Panc1 (cell line): ENCODE data around the gene CHL1. TPM values are rescaled to one million over a fixed set of nuclear protein-coding genes. Genes with fewer than 3 reads are reported as not detected.

Source experiments
- ATAC-seq: fragments of 200-7000 bp; cut with Tn5 transposase; 2 replicates; pipeline ENCODE4 v1.9.1; 2020; ENCODE audit warnings: mild to moderate bottlenecking, moderate library complexity
- BruUV-seq: library from RNA; stranded (reverse); fragments of 400-500 nt; replicated peaks from 2 replicates; lab custom pipeline; 2021; lab: Mats Ljungman, UMichigan
- CTCF ChIA-PET: fragments of 300-600 bp; sonication (Branson Sonifier 250); formaldehyde crosslinking; loops from one replicate; lab custom pipeline; 2022; ENCODE audit warnings: antibody characterized with exemption; lab: Charles Lee
- POLR2A ChIA-PET: fragments of 300-600 bp; sonication (Branson Sonifier 250); formaldehyde crosslinking; loops from one replicate; lab custom pipeline; 2022; ENCODE audit warnings: antibody characterized with exemption; lab: Charles Lee
- DNase-seq: peaks from one replicate; pipeline ENCODE4 v3.0.0-alpha.2; 2010; ENCODE audit warnings: low read depth, low spot score
- H3K27ac ChIP-seq: 2 replicates; pipeline ENCODE4 v1.5.1; 2011; ENCODE audit warnings: mild to moderate bottlenecking, low read length, inconsistent platforms
- H3K27me3 ChIP-seq: fragments of 200-500 bp; sonication (Bioruptor generic); 2 replicates; pipeline ENCODE4 v1.6.0; 2014; ENCODE audit warnings: low read length, inconsistent platforms; ENCODE audit not compliant: control insufficient read depth, insufficient read depth
- H3K36me3 ChIP-seq: fragments of 200-500 bp; sonication (Bioruptor generic); 2 replicates; pipeline ENCODE4 v1.5.1; 2014; ENCODE audit warnings: inconsistent platforms, mild to moderate bottlenecking, low read length, moderate library complexity; ENCODE audit not compliant: control insufficient read depth, insufficient read depth
- H3K4me1 ChIP-seq: 2 replicates; pipeline ENCODE4 v1.5.1; 2011; ENCODE audit warnings: inconsistent platforms, mild to moderate bottlenecking, low read length, moderate library complexity; ENCODE audit not compliant: control insufficient read depth, insufficient read depth
- H3K4me3 ChIP-seq, 2 experiments: 2 replicates each; pipeline ENCODE4 v1.5.1; 2011 to 2012; ENCODE audit warnings: low read depth in 2 of 2, low read length in 2 of 2, mild to moderate bottlenecking in 2 of 2, inconsistent platforms in 1 of 2, moderate library complexity in 1 of 2
- H3K9me3 ChIP-seq: fragments of 200-500 bp; sonication (Bioruptor generic); 2 replicates; pipeline ENCODE4 v1.5.1; 2014; ENCODE audit warnings: low read depth, mild to moderate bottlenecking, inconsistent platforms, low read length, moderate library complexity; ENCODE audit not compliant: control insufficient read depth, insufficient read depth
- POLR2AphosphoS5 ChIP-seq: IDR thresholded peaks from 2 replicates; pipeline ENCODE4 v1.6.1; 2012; ENCODE audit warnings: mild to moderate bottlenecking, low read depth, low read length, moderate library complexity
- SIN3A ChIP-seq: IDR thresholded peaks from 2 replicates; pipeline ENCODE4 v1.6.1; 2012; ENCODE audit warnings: low read depth, mild to moderate bottlenecking, low read length, moderate library complexity, borderline replicate concordance; ENCODE audit not compliant: insufficient read depth
- TCF7L2 ChIP-seq: IDR thresholded peaks from 2 replicates; pipeline ENCODE4 v1.6.1; 2011; ENCODE audit warnings: mild to moderate bottlenecking, low read depth, low read length, inconsistent platforms
- in situ Hi-C: cut with HindIII; loops from 2 replicates; pipeline ENCODE4 v1.10.0; 2016; ENCODE audit warnings: low sequenced_read_pairs, low pct_unique_long_range_greater_than_20kb
- intact Hi-C: fragments of 100-400 bp; cut with micrococcal nuclease; formaldehyde crosslinking; loops from one replicate; pipeline ENCODE4 v1.10.0; 2022; ENCODE audit not compliant: unreplicated experiment
- total RNA-seq: library from RNA; stranded (reverse); gene quantifications from one replicate; pipeline ENCODE4 v1.2.1, GENCODE V29; 2021; ENCODE audit not compliant: unreplicated experiment
- TF ChIP-seq, protein P1 (sequence below): fragments of 450-650 bp; IDR thresholded peaks from 2 replicates; pipeline ENCODE4 v1.5.1; 2017; ENCODE audit warnings: mild to moderate bottlenecking
- TF ChIP-seq, protein P2 (sequence below), 2 experiments: IDR thresholded peaks; 2 replicates each; pipeline ENCODE4 v1.6.1; 2011 to 2012; ENCODE audit warnings: low read depth in 2 of 2, control low read depth in 1 of 2, low read length in 1 of 2, mild to moderate bottlenecking in 1 of 2, moderate library complexity in 1 of 2; ENCODE audit not compliant: insufficient read depth in 1 of 2

Gene CHL1
- total RNA-seq, 1 experiment from 2014 or later, result not detected

DNA sequence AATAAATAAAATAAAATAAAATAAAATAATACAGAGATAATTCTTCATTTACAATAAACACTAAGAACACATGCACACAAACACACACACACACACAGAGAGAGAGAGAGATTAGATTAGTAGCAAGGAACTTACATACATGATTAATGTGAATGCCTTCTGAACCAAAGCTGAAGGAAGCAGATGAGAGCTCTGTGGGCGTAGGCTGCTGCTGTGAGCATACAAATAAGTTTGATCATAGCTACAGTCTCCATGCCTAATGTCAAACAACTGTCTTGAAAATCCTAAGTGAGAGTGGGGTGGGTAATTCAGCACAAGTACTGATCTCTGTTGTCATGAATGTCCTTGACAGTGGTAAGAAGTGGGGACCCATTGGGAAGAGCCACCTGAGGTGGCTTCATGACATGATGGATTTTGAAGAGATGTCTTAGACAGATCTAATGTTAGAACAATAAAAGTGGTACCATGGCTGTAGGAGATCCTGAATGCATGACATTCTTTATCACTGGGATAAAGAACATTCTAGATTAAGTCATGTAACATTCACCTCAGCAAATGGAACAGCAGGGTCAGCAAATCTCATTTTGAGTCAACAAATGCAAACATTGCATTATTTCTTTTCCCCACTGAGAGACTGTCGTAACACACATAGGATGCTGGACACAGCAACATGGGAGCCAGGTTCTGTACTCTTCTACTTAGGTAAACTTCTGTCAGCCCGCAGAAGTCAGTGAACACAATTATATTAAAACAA lies 46.2 kb downstream of the CHL1 start:
- intact Hi-C loops, result no loop called here

DNA sequence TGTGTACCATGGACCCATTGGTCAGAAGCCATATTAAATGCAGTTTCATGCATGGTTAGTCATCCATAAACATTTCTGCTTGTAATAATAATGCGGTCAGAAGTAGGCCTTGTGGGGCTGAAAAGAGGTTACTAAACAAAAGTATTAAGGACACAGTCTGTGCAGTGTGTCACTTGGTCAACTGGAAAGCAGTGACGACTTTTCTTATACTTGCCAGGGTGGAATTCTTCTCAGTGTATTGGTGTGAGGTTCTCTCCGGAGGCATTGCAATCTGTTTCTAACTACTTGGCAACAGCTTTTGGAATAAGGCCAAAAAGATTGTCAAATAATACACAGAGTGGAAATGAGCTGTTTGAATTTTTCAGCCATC lies 46.8 kb downstream of the CHL1 start:
- in situ Hi-C loops (no loop called here), intact Hi-C loops (no loop called here)
- Histone ChIP-seq H3K27me3 (no peaks in the 10 kb centered on the region), H3K4me3 (no peak overlapping the region), H3K4me1 (no peaks in the 10 kb centered on the region), H3K9me3 (no peaks in the 10 kb centered on the region), H3K27ac (no peak overlapping the region), H3K36me3 (no peaks in the 10 kb centered on the region)
- ATAC-seq, result no peak
- BruUV-seq, result no TSS peak
- no peak for DNase-seq
- ChIA-PET POLR2A (no interaction called here), CTCF (no interaction called here)
- TF ChIP-seq, protein P1, sequence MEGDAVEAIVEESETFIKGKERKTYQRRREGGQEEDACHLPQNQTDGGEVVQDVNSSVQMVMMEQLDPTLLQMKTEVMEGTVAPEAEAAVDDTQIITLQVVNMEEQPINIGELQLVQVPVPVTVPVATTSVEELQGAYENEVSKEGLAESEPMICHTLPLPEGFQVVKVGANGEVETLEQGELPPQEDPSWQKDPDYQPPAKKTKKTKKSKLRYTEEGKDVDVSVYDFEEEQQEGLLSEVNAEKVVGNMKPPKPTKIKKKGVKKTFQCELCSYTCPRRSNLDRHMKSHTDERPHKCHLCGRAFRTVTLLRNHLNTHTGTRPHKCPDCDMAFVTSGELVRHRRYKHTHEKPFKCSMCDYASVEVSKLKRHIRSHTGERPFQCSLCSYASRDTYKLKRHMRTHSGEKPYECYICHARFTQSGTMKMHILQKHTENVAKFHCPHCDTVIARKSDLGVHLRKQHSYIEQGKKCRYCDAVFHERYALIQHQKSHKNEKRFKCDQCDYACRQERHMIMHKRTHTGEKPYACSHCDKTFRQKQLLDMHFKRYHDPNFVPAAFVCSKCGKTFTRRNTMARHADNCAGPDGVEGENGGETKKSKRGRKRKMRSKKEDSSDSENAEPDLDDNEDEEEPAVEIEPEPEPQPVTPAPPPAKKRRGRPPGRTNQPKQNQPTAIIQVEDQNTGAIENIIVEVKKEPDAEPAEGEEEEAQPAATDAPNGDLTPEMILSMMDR, result no peak
- TF ChIP-seq, protein P2, sequence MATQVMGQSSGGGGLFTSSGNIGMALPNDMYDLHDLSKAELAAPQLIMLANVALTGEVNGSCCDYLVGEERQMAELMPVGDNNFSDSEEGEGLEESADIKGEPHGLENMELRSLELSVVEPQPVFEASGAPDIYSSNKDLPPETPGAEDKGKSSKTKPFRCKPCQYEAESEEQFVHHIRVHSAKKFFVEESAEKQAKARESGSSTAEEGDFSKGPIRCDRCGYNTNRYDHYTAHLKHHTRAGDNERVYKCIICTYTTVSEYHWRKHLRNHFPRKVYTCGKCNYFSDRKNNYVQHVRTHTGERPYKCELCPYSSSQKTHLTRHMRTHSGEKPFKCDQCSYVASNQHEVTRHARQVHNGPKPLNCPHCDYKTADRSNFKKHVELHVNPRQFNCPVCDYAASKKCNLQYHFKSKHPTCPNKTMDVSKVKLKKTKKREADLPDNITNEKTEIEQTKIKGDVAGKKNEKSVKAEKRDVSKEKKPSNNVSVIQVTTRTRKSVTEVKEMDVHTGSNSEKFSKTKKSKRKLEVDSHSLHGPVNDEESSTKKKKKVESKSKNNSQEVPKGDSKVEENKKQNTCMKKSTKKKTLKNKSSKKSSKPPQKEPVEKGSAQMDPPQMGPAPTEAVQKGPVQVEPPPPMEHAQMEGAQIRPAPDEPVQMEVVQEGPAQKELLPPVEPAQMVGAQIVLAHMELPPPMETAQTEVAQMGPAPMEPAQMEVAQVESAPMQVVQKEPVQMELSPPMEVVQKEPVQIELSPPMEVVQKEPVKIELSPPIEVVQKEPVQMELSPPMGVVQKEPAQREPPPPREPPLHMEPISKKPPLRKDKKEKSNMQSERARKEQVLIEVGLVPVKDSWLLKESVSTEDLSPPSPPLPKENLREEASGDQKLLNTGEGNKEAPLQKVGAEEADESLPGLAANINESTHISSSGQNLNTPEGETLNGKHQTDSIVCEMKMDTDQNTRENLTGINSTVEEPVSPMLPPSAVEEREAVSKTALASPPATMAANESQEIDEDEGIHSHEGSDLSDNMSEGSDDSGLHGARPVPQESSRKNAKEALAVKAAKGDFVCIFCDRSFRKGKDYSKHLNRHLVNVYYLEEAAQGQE (IDR thresholded peaks at IDR 0.05; ENCODE audit: insufficient read depth in 1 of 2, low read depth in 2 of 2, low read length in 1 of 2), result no peak
- TF ChIP-seq TCF7L2 (no peak), SIN3A (no peak), POLR2AphosphoS5 (no peak)

More for the DNA sequence above, 46.2 kb downstream of the CHL1 start:
- POLR2A ChIA-PET, result no interaction called here
- no peak overlapping the region for H3K27ac ChIP-seq
- no peaks in the 10 kb centered on the region for H3K9me3 ChIP-seq
- TF ChIP-seq TCF7L2, result no peak
- TF ChIP-seq, protein P2 (IDR thresholded peaks at IDR 0.05; ENCODE audit: insufficient read depth in 1 of 2, low read depth in 2 of 2, low read length in 1 of 2), result no peak
- TF ChIP-seq, protein P1, result no peak
- TF ChIP-seq SIN3A, result no peak
- TF ChIP-seq POLR2AphosphoS5, result no peak
- H3K36me3 ChIP-seq, result no peaks in the 10 kb centered on the region
- CTCF ChIA-PET, result no interaction called here
- BruUV-seq, result no TSS peak
- DNase-seq (no peak), ATAC-seq (no peak)
- H3K4me3 ChIP-seq, result no peak overlapping the region
- H3K27me3 ChIP-seq, result no peaks in the 10 kb centered on the region
- in situ Hi-C loops, result no loop called here
- H3K4me1 ChIP-seq, result no peaks in the 10 kb centered on the region
